HepG2 (cell line): ENCODE results near the gene GSDMA. TPM values are rescaled to one million over a fixed set of nuclear protein-coding genes. Genes with fewer than 3 reads are reported as not detected.

ENCODE experiments used
- ARID3A ChIP-seq: IDR thresholded peaks from 2 replicates; pipeline ENCODE4 v1.6.1; 2012; ENCODE audit warnings: low read depth, low read length, improper control_type of control experiment
- ATF2 ChIP-seq: sonication (generic); formaldehyde crosslinking; IDR thresholded peaks from 2 replicates; pipeline ENCODE4 v1.4.0; 2020; ENCODE audit warnings: missing genetic modification reagents
- BHLHE40 ChIP-seq: IDR thresholded peaks from 2 replicates; pipeline ENCODE4 v1.6.1; 2011; ENCODE audit warnings: low read length, improper control_type of control experiment
- CCAR2 ChIP-seq: fragments of 200-400 bp; formaldehyde crosslinking; optimal IDR thresholded peaks from 2 replicates; pipeline ENCODE3; 2018; ENCODE audit warnings: low read depth, mild to moderate bottlenecking, low read length, moderate library complexity
- CHCHD3 ChIP-seq: sonication (generic); formaldehyde crosslinking; IDR thresholded peaks from 2 replicates; pipeline ENCODE4 v1.8.0; 2022; ENCODE audit warnings: mild to moderate bottlenecking, missing genetic modification reagents, moderate library complexity
- CREB1 ChIP-seq, 2 experiments: fragments of 450-650 bp in 1 of 2; IDR thresholded peaks; 2 replicates each; pipeline ENCODE4 v1.6.1; 2016 to 2017; ENCODE audit warnings: control low read depth in 1 of 2, mild to moderate bottlenecking in 1 of 2, missing compliant biosample characterization in 1 of 2, missing genetic modification characterization in 1 of 2
- FOXO4 ChIP-seq: sonication (generic); formaldehyde crosslinking; conservative IDR thresholded peaks from 2 replicates; pipeline ENCODE4 v1.8.1; 2023; ENCODE audit warnings: missing genetic modification reagents
- HIVEP1 ChIP-seq: sonication (generic); formaldehyde crosslinking; IDR thresholded peaks from 2 replicates; pipeline ENCODE4 v1.4.0; 2020; ENCODE audit warnings: mild to moderate bottlenecking, missing genetic modification reagents
- IRX3 ChIP-seq: sonication (generic); formaldehyde crosslinking; IDR thresholded peaks from 2 replicates; pipeline ENCODE4 v1.8.1; 2023; ENCODE audit warnings: mild to moderate bottlenecking, low read depth, missing genetic modification reagents, borderline replicate concordance
- ISX ChIP-seq: sonication (generic); formaldehyde crosslinking; conservative IDR thresholded peaks from 2 replicates; pipeline ENCODE4 v1.5.0; 2020; ENCODE audit warnings: missing genetic modification reagents
- KLF15 ChIP-seq: sonication (generic); formaldehyde crosslinking; IDR thresholded peaks from 2 replicates; pipeline ENCODE4 v1.8.1; 2023; ENCODE audit warnings: borderline replicate concordance, mild to moderate bottlenecking, inconsistent platforms, missing genetic modification reagents, mixed read lengths
- MTF1 ChIP-seq: sonication (generic); formaldehyde crosslinking; IDR thresholded peaks from 2 replicates; pipeline ENCODE4 v1.5.0; 2020; ENCODE audit warnings: missing genetic modification reagents
- NRL ChIP-seq: sonication (generic); formaldehyde crosslinking; IDR thresholded peaks from 2 replicates; pipeline ENCODE4 v1.5.0; 2020; ENCODE audit warnings: missing genetic modification reagents, mild to moderate bottlenecking, moderate library complexity, borderline replicate concordance
- SAP130 ChIP-seq: IDR thresholded peaks from 2 replicates; pipeline ENCODE4 v1.6.1; 2016; ENCODE audit warnings: low read depth
- SP5 ChIP-seq: IDR thresholded peaks from 2 replicates; pipeline ENCODE4 v1.6.1; 2016; ENCODE audit warnings: low read depth, borderline replicate concordance
- TCF12 ChIP-seq, 2 experiments: fragments of 450-650 bp in 1 of 2; sonication (generic) in 1 of 2; formaldehyde crosslinking in 1 of 2; IDR thresholded peaks; 2 replicates each; pipeline versions ENCODE4 v1.6.1 to v1.8.0; 2017 to 2022; ENCODE audit warnings: antibody characterized with exemption in 1 of 2, mild to moderate bottlenecking in 1 of 2, missing genetic modification reagents in 1 of 2, moderate library complexity in 1 of 2
- ZFP82 ChIP-seq: sonication (generic); formaldehyde crosslinking; IDR thresholded peaks from 2 replicates; pipeline ENCODE4 v1.5.1; 2020; ENCODE audit warnings: mild to moderate bottlenecking, missing genetic modification reagents, borderline replicate concordance
- ZNF121 ChIP-seq: sonication (generic); formaldehyde crosslinking; IDR thresholded peaks from 2 replicates; pipeline ENCODE4 v1.5.0; 2020; ENCODE audit warnings: mild to moderate bottlenecking, missing genetic modification reagents
- ZNF292 ChIP-seq: sonication (generic); formaldehyde crosslinking; IDR thresholded peaks from 2 replicates; pipeline ENCODE4 v1.8.1; 2022; ENCODE audit warnings: mild to moderate bottlenecking, low read depth, missing genetic modification reagents, borderline replicate concordance
- ZNF33A ChIP-seq: sonication (generic); formaldehyde crosslinking; IDR thresholded peaks from 2 replicates; pipeline ENCODE4 v1.5.1; 2020; ENCODE audit warnings: missing genetic modification reagents, mild to moderate bottlenecking, moderate library complexity, borderline replicate concordance
- ZNF382 ChIP-seq: sonication (generic); formaldehyde crosslinking; IDR thresholded peaks from 2 replicates; pipeline ENCODE4 v1.5.0; 2020; ENCODE audit warnings: missing genetic modification reagents, mild to moderate bottlenecking, borderline replicate concordance
- ZNF503 ChIP-seq: sonication (generic); formaldehyde crosslinking; IDR thresholded peaks from 2 replicates; pipeline ENCODE4 v1.4.0; 2020; ENCODE audit warnings: missing genetic modification reagents
- polyA plus RNA-seq, 8 experiments: library from polyadenylated mRNA; depleted of rRNA in 3 of 8; stranded (reverse) in 7 of 8; unstranded in 1 of 8; fragments of >200 nt; fragmentation: Illumina TruSeq in 4 of 8; extraction: Trizol in 4 of 8; gene quantifications; 2 replicates each; pipeline versions ENCODE4 v1.2.1 to v1.2.3, GENCODE V29; 2011 to 2016; ENCODE audit warnings: low read depth in 4 of 8, missing spikeins in 1 of 8, mixed read lengths in 1 of 8; ENCODE audit not compliant: insufficient read depth in 1 of 8
- total RNA-seq, 5 experiments: library from RNA; depleted of rRNA; stranded (reverse); fragments of >200 nt; fragmentation: Illumina TruSeq; extraction: Trizol; gene quantifications; 2 replicates each; pipeline ENCODE4 v1.2.3, GENCODE V29; 2016; ENCODE audit warnings: low read depth in 1 of 5

Gene GSDMA
- total and polyA plus RNA-seq, 2 of the 13 experiments (the other 11 are each of a cell fraction or from before 2014, with no cell fraction given) = not detected

- TF ChIP-seq ISX (CRISPR knock-in tag) (peak; percentile 60; the same call in 1 of the 2 replicates), ZNF292 (peak; percentile 66), ATF2 (CRISPR knock-in tag) (peak; percentile 95), KLF15 (peak; percentile 92), ZFP82 (CRISPR knock-in tag) (peak; percentile 96), CREB1 (IDR thresholded peaks at IDR 0.05) (peak; percentile 100), CREB1 (CRISPR knock-in tag; IDR thresholded peaks at IDR 0.05) (peak; percentile 99), CHCHD3 (CRISPR knock-in tag) (no peak; the same call in 1 of the 2 replicates), SP5 (CRISPR knock-in tag) (peak; percentile 64; the same call in 1 of the 2 replicates), IRX3 (no peak; the same call in 1 of the 2 replicates), ZNF382 (CRISPR knock-in tag) (no peak), ZNF33A (no peak), ARID3A (peak; percentile 92), SAP130 (CRISPR knock-in tag) (peak; percentile 99), NRL (peak; percentile 95), CCAR2 (peak; percentile 98), FOXO4 (CRISPR knock-in tag) (peak; percentile 96; the same call in 1 of the 2 replicates), BHLHE40 (peak; percentile 71), HIVEP1 (CRISPR knock-in tag) (peak; percentile 83; the same call in 1 of the 2 replicates), TCF12 (IDR thresholded peaks at IDR 0.05) (no peak), TCF12 (CRISPR knock-in tag; IDR thresholded peaks at IDR 0.05) (peak; percentile 87), ZNF121 (CRISPR knock-in tag) (peak; percentile 55), ZNF503 (peak; percentile 72), MTF1 (CRISPR knock-in tag) (peak; percentile 92)
Measured at GRCh38 chr17:39980351-39981206, 17.8 kb downstream of the GSDMA start, which contains the start of gene PSMD3 (continued).
